HG02970 (cell line): ENCODE data around the gene KATNIP.

ENCODE experiments used
- ATAC-seq: cut with Tn5 transposase; IDR thresholded peaks from one replicate; pipeline ENCODE4 v1.9.1; 2021; ENCODE audit warnings: mild to moderate bottlenecking, moderate library complexity, moderate number of reproducible peaks; ENCODE audit not compliant: unreplicated experiment, low FRiP score

Gene KATNIP

DNA sequence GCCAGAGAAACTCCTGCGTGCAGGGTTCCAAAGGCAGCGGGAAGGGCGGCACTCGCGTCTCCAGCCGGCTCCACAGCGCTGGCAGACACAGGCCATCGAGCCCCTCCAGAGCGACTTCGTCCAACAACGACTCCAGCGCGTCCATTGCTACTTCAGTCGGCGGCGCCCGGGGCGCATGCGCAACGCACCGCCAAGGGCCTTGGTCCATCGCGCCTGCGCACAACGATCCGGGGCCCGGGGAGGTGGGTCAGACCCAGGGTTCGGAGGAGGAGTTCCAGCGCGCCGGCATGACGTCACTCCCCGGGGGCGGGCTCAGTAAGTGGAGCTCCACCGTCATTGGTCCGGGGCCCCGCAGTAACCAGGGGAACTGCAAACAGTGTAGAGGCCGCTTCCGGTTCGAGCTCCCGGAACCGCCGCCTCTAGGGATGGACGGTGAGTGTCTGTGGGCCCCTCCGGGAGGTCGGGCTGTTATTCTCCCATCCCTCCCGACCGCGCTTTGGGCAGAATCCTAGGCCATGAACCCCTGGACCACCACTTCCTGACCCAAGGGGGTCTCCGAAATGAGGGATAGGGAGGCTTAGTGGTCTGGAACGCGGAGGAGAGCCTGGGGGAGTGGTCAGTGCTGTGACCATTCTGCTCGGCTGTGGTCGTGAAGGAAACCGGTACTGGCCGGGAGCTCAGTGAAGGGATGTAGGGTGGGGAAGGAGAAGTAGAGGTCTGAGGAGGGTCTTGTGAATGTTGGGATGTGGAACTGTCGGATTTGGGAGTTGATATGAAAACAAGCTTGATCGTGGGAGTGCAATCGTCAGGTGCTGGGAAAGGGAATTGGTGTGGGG is at the start of gene KATNIP, which contains the start of gene GTF3C1:
Gene KATNIP, plus strand, starts transcription at position 399 of the 836 bp plus-strand sequence. Its CDS starts 27 bp downstream, at position 426.
Gene GTF3C1, minus strand, starts transcription at position 168 of the 836 bp plus-strand sequence. Its CDS starts 23 bp downstream, at position 145.
- peak; percentile 99 for ATAC-seq

DNA sequence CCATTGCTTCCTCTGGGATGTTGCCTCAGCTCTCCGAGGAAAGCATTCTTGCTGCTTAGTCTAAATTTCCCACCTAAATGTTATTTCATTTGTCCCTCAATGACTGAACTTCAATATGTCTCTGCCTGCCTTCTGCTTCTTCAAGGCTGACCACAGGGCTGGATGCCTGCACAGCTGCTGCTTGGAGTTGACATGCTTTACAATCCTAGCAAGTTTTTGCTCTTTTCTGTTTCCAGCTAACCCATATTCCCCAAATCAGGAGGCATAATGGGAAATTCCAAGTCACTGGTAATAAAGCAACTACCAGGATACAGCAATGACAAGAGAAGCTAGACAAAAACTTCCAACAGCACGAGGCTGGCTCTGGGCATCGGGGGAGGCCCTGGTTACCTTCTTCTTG is 49.1 kb upstream of the KATNIP start:
- ATAC-seq = no peak

DNA sequence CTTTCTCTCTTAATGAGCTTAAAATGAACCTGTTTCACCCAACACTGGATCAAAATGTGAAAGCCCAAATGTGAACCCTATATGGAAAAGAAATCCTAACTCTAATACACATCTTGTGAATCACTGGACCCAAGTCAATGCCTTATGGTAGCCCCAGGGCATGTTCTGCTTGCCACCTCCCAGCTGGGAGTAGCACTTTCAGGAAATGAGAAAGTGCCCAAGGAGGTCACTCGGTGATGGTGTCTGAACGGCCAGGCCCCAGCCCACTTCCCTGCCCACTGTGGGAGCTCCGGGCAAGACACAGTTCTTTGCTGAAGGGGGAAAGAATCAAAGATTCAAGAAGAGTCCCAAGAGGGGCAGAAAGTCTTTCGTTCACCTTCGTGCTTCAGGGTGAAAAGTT is 46.3 kb upstream of the KATNIP start:
- ATAC-seq = no peak

DNA sequence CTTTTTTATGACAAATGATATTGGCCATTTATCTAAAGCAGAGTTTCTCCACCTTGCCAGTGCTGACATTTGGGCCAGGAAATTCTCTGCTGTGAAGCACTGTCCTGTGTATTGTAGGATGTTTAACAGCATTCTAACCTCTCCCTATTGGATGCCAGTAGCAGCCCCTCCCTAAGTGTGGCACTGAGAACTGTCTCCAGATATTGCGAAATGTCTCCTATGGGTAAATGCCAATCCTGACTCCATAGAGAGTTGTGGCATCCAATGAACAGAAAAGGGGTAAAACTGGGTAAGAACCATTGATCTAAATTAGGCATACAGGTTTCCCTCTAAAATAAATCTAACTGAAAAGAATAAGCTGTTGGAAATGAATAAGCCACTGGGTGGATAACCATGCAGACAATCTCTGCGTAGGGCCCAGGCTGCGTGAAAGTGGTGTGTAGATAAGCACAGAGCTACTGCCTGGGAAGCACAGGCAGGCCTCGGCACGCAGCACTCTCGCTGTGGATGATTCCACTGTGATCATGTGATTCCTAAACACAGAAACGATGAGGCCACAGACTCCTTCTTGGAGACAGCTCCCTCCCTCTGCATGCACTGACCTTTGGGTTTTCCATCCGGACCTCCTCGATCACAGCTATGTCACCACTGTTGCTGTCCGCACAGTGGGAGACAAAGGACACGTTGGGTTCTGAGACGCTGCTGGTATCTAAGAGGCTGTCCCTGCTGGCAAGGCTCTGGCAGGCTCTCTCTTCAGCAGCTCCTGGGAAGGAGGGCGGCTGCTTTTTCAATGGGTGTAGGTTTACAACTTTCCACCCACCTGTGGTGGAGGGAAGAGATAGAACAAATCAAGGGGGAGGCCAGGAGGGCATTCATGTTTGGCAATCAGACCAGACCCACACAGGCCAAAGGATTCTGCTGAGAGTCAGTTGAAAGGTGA is 44.4 kb upstream of the KATNIP start:
- no peak for ATAC-seq

DNA sequence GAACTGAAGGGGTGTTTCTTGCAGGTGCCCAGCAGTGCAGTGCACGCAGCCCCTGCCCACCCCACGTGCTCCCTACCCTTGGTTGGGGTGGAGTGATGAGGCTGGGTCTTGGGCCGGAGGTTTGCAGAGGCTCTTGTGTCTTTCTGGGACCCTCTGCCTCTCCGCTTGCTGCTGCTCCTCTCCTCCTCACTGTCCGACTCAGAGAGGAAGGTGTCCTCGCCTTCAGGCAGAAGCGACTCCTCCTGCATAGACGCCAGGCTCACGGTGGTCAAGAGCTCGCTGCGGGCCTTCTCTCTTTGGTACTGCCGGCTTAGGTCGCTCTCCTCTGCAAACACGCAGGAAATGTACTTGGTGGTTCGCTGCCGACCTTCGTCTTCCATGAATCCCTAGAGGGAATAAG is 43.2 kb upstream of the KATNIP start:
- ATAC-seq = no peak

DNA sequence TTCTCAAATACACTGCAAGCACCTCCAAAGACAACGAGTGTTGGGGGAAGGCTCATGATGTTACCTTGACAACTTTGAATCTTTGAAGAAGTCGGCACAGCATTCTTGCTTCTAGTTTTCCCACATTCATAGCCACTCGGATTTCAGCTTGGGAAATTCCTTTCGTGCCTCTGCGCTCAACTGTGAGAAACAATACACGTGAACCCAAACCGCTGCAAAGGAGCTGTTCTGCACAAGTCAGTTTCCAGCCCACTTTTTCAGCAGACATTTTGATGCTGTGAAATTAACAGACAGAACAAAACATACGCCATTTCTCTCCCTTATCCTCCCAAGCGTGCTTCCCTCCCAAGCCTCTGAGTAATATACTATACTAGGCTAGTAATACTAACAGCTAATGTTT is 41.5 kb upstream of the KATNIP start:
- no peak for ATAC-seq

DNA sequence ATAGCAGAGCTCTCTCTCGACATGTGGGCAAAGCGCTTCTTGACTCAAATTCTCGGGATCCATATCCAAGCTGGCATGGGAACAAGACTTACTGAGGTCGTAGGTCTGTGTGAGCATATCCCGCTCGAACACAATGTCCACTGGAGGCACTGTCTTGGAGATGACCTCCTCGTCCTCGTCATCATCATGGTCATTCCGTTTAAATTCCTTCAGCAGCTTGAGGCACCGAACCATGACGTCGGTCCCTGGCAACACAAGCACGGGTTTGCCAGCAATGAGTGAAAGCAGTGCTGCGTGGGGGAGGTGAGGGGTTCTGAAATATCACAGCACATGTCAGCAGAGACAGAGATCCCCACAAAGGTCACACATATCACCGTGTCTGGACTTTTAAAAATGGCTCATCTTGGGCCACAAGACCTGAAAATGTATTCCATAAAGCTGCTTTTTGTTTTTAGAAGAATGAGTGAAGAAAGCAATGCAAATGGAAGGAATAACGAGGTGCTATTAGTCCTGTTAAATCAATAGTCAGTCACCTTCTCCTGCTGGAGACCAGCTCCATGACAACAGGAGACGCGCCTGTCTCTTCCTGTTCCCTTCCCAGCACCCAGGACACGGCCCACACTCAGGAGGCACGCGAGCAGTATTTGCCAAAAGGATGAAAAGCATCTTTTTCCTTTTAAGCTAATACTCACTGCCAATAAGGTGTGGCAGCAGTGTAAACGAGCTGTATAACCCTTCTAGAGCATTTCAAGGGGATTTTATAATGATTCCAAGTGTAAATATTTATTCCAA is 38.1 kb upstream of the KATNIP start:
- ATAC-seq = no peak

DNA sequence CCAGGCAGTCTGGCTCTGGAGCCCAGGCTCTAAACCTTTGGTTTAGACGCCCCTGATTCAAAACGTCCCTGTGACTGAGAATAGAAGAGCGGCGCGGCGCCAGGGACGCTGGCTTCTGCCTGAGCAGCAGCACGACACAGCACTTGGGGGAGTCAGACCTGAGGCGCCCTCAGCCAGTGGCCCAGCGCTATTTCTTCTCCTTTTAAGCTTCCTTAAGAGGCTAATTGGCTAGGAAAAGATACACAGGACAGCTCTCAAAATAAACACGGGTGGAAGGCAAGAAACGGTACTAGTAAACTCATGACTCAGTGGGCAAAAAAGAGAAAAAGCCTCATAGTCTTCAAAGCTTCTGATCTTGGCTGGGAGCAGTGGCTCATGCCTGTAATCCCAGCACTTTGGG is 35.1 kb upstream of the KATNIP start:
- ATAC-seq = no peak

DNA sequence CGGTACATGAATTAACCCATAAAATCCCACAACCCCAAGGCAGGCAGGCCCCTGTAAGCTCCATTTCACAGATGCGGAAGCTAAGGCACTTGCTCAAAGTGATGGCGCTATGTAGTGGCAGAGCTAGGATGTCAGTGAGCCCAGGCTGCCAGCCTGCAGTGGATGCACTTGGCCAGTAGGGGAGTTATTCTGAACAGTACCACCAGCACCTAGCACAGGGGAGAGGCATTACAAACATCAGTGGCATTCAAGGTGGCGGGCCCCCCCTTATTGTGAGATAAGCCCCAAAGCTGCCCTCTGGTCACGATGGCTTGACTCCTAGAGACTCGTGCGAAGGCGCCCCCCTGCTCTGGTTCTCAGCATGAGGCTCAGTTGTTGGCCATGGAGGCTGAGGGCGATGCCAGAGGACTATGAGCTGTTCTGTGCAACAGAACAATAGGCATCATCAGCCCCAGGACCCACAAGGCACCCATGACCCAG is 34.0 kb upstream of the KATNIP start:
- no peak for ATAC-seq

DNA sequence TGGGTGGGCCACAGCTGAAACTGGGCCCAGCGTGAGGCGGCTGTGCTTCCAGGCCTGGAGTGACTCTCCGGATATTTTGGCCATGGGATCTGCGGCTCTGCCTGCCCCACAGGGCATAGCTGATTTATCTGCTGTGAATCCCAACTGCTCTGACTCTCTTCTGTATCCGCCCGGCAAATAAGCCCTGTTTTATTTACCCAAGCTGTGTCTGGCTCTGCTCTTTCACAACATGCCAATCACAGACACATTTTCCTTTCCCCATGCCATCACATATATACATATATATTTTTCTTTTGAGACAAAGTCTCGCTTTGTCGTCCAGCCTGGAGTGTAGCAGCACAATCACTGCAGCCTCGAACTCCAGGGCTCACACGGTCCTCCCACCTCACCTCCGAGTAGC is 33.6 kb upstream of the KATNIP start:
- ATAC-seq = no peak

DNA sequence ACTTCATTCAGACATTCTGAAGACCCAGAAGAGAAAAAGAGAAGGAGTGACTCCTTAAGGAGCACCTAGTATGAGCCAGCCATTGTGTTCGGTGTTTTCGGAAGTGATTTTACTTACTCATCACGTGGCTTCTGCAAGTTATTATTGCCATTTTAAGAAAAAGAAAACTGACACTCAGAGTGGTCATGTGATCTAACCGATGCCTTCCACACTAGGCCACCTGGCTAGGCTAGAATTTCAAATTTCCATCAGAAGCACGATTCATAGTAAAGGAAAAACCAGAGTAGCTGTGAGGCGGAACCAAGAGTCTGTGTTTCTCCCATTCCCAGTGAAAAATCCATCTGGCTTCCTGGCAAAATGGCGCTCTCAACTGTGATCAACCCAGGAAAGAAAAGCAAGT is 32.3 kb upstream of the KATNIP start:
- ATAC-seq = no peak

DNA sequence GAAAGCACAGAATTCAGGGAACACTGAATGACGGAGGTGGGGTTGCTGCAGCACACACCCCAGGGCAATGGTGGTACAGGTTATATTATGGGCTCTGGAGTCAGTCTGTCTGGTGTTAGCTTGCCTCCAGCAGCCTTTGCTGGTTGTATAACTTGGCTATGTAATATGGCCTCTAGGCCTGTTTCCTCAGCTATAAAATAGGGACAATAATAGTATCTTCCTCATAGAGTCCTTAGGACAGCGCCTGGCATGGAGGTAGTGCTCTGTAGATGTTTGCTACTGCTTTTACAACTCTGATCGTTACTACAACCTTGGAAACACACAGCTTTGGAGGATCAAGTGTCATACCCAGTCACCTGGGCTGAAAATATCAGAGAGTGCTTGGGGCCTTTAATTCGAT is 31.7 kb upstream of the KATNIP start:
- no peak for ATAC-seq

DNA sequence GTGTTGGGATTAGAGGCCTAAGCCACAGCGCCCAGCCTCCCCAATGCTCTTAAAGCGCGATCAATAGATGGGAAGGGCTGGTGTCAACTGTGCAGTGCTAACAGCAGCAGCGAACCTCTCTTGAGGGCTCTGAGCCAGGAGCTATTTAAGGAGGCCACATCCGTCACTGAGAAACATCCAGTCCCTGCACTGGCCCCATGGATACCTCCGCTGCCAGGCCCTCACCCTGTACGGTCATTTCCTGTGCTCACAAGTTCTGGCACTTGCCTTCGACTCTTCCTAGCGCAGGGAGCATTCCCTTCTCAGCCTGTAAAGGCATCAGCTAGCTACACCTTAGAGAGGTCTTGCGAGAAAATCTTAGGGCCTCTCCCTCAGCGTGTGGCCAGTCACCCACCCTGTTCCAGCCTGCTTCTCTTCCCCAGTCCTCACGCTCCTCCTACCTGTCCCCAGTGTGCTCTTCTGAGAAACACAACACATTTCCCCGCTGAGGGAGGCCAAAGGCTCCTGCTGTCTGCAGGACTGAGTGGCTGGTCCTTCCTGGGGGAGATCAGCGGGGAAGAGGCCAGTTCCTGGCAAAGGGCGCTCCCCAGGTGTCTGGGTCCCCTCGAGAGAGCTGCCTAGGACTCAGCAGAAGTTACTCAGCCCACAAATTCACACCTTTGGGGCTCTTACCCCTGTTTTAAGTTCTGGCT is 28.8 kb upstream of the KATNIP start:
- no peak for ATAC-seq

DNA sequence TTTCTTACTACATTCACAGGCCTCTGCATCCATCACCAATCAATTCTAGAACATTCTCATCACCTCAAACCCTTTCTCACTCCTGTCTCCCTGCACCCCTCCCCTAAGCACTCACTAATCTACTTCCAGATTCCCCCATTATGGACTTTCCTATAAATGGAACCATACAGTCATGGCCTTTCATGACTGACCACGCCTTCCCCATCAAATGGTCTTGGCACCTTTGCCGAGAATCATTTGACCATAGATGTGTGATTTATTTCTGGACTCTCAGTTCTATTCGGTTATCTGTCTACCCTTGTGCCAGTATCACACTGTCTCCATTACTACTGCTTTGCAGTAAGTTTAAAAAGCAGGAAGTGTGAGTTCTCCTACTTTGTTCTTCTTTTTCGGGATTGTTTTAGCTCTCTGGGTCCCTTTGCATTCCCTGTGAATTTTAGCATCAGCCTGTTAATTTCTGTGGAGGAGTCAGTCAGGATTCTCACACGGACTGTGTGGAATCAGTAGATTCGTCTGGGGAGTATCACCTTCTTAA is 27.7 kb upstream of the KATNIP start:
- ATAC-seq = no peak

DNA sequence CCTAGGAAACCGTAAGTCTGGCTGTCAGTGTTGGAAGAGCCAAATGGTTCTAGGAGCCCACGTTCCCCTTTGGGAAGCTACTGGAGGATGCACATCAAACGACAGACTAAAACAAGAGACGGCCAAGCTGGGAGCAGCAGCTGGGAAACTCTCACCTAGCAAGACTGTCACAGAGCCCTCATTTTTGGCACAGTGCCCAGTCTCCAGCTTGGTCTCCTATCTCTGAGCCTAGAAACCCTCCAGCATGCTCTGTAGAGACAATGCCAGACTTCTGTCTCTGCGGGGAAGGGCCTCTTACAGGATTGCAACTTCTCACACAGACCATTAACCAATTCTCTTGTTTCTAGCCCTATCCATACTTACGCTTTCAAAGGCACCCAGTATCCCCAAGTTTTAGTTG is 23.8 kb upstream of the KATNIP start:
- ATAC-seq = no peak

DNA sequence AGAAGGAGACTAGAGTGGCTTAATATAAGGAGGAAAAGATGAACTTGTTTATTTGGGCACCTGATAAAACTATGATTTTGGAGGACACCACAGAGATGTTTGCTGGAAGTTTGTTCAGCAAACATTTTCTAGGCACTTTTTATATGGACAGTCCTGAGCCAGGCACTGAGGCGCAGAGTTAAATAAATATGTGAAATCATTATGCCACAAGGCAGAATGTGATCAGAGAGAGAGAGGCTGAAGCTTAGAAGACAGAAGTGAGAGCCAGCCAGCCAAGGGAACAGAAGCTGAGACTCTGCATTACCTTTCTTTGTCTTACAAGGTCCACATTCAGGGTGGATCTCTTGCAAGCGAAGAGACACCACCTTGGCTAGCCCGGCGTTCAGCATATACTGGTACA is 21.6 kb upstream of the KATNIP start:
- ATAC-seq = no peak

DNA sequence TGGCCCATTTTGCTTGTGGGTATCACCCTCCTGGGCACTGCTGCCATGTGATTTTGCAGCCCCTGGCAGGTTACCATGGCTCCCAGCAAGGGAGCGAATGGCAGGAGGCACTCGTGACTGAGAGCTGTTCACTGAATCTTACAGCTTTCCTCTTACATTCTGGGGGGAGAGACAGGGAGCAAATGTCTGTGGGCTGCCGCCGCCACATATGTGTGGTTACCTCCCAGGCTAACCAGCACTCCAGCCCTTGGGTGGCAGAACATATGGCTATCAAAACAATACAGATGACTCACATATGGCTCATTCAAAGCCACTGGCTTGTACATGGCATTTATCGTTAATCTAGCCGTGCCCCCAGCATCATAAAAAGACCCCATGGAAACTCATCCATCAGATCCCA is 20.0 kb upstream of the KATNIP start:
- no peak for ATAC-seq

DNA sequence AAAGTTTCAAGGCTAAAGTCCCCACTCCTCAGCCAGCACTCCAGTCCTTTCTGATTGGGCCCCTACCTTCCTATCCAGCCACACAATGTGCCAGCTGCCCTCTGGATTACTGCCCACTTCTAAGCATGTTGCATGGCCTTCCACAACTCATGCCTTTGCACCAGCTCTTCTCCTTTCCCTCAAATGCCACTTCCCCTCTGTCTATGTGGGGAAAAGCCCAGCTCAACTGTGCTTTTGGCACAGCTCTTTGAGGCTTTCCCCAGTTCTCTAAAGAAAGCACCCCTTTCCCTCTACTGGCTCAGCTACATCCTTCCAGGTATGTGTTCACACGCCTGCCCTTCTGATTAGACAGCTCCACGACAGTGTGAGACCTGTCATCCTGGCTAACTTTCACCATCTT is 18.8 kb upstream of the KATNIP start:
- ATAC-seq = no peak
